ENCODE measurements around the gene RRP12.

RRP12 gene

DNA sequence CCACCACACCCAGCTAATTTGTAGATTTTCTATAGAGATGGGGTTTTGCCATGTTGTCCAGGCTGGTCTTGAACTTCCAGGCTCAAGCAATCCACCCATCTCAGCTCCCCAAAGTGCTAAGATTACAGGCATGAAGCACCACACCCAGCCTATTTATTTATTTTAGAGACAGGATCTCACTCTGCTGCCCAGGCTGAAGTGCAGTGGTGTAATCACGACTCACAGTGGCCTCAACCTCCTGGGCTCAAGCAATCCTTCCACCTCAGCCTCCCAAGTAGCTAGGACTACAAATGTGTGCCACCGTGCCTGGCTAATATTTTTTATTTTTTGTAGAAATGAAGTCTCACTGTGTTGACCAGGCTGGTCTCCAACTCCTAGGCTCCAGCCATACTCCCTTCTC lies 59.7 kb downstream of the RRP12 start:
- H3K9me3 ChIP-seq (ENCODE audit: insufficient read depth, low read length), result no peaks in the 10 kb centered on the region
- no peak for TF ChIP-seq SUZ12 (IDR thresholded peaks at IDR 0.05; ENCODE audit: extremely low read depth, insufficient read depth, insufficient read length)
- TF ChIP-seq YY1 (IDR thresholded peaks at IDR 0.05; ENCODE audit: insufficient read depth, insufficient read length), result no peak
- TF ChIP-seq ZNF274 (IDR thresholded peaks at IDR 0.05; ENCODE audit: low read depth, low read length), result no peak

DNA sequence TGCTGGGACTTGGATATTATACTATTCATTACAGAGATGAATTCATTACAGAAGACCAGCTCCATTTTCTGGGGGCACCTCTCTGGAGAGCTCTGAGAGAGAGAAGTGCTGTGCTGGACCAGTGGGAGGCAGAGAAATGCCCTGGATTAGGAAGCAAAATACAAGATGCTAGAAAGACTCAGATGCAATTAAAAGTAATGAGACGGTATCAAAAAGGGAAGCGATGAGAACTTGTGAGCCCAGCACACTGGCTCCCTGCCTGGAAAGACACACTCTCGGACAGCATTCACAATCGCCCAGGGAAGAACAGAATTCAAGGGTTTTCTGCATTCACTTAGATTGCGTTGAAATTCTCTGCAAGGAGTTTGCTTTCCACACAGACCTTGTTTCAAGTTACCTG lies 63.1 kb downstream of the RRP12 start:
- DNase-seq (ENCODE audit: low read depth, low spot score), result no peak
- H3K9ac ChIP-seq (ENCODE audit: insufficient read length, low read depth), result no peak overlapping the region

More for the DNA sequence above, 59.7 kb downstream of the RRP12 start:
- H3K4me1 ChIP-seq (ENCODE audit: insufficient read depth, insufficient read length), result no peaks in the 10 kb centered on the region
- H3K27me3 ChIP-seq (ENCODE audit: insufficient read depth, insufficient read length), result no peaks in the 10 kb centered on the region
- DNase-seq (ENCODE audit: low read depth, low spot score), result no peak
- no peaks in the 10 kb centered on the region for H3K36me3 ChIP-seq (ENCODE audit: insufficient read depth, insufficient read length, low read length)
- H3K9ac ChIP-seq (ENCODE audit: insufficient read length, low read depth), result no peak overlapping the region
- H3K4me3 ChIP-seq (ENCODE audit: insufficient read length, low read depth), result no peak overlapping the region

GRCh38 chr10:97336942-97337831 lies 64.0 kb downstream of the RRP12 start:
- no peak for TF ChIP-seq ZNF274 (IDR thresholded peaks at IDR 0.05; ENCODE audit: low read depth, low read length)
- TF ChIP-seq YY1 (IDR thresholded peaks at IDR 0.05; ENCODE audit: insufficient read depth, insufficient read length), result no peak
- TF ChIP-seq SUZ12 (IDR thresholded peaks at IDR 0.05; ENCODE audit: extremely low read depth, insufficient read depth, insufficient read length), result no peak
- Histone ChIP-seq H3K9ac (ENCODE audit: insufficient read length, low read depth) (no peak overlapping the region), H3K36me3 (ENCODE audit: insufficient read depth, insufficient read length, low read length) (no peaks in the 10 kb centered on the region), H3K4me3 (ENCODE audit: insufficient read length, low read depth) (peak overlapping the region; percentile 5), H3K9me3 (ENCODE audit: insufficient read depth, low read length) (no peaks in the 10 kb centered on the region), H3K4me1 (ENCODE audit: insufficient read depth, insufficient read length) (no peaks in the 10 kb centered on the region), H3K27me3 (ENCODE audit: insufficient read depth, insufficient read length) (no peaks in the 10 kb centered on the region)
- peak; percentile 92 for DNase-seq (ENCODE audit: low read depth, low spot score)

More for the DNA sequence above, 63.1 kb downstream of the RRP12 start:
- no peak for TF ChIP-seq SUZ12 (IDR thresholded peaks at IDR 0.05; ENCODE audit: extremely low read depth, insufficient read depth, insufficient read length)
- TF ChIP-seq YY1 (IDR thresholded peaks at IDR 0.05; ENCODE audit: insufficient read depth, insufficient read length), result no peak
- Histone ChIP-seq H3K27me3 (ENCODE audit: insufficient read depth, insufficient read length) (no peaks in the 10 kb centered on the region), H3K36me3 (ENCODE audit: insufficient read depth, insufficient read length, low read length) (no peaks in the 10 kb centered on the region), H3K4me1 (ENCODE audit: insufficient read depth, insufficient read length) (no peaks in the 10 kb centered on the region), H3K9me3 (ENCODE audit: insufficient read depth, low read length) (no peaks in the 10 kb centered on the region), H3K4me3 (ENCODE audit: insufficient read length, low read depth) (no peak overlapping the region)

DNA sequence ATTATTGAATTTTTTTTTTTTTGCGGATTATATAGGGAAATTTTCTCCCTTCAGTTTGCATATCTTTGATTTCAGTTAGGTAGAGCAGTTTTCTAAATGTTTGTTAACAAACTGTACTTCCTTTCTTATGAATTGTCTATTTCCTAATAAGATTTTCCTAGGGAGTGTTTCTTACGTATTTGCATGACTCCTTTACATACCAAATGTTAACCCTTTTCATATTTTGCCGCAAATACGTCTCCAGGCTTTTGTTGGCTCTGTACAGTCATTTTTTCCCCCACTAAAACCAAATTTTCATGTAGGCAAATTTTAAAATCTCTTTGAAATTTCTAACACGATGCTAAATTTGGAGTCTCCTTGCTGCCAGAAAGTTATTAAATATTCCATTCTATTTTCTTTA lies 64.7 kb downstream of the RRP12 start:
- DNase-seq (ENCODE audit: low read depth, low spot score), result no peak
- Histone ChIP-seq H3K4me1 (ENCODE audit: insufficient read depth, insufficient read length) (no peaks in the 10 kb centered on the region), H3K36me3 (ENCODE audit: insufficient read depth, insufficient read length, low read length) (no peaks in the 10 kb centered on the region), H3K9me3 (ENCODE audit: insufficient read depth, low read length) (no peaks in the 10 kb centered on the region), H3K4me3 (ENCODE audit: insufficient read length, low read depth) (no peak overlapping the region), H3K9ac (ENCODE audit: insufficient read length, low read depth) (no peak overlapping the region), H3K27me3 (ENCODE audit: insufficient read depth, insufficient read length) (no peaks in the 10 kb centered on the region)
- TF ChIP-seq ZNF274 (IDR thresholded peaks at IDR 0.05; ENCODE audit: low read depth, low read length), result no peak
- TF ChIP-seq YY1 (IDR thresholded peaks at IDR 0.05; ENCODE audit: insufficient read depth, insufficient read length), result no peak
- TF ChIP-seq SUZ12 (IDR thresholded peaks at IDR 0.05; ENCODE audit: extremely low read depth, insufficient read depth, insufficient read length), result no peak

GRCh38 chr10:97336006-97336405 lies 65.1 kb downstream of the RRP12 start:
- no peak overlapping the region for H3K9ac ChIP-seq (ENCODE audit: insufficient read length, low read depth)
- H3K4me3 ChIP-seq (ENCODE audit: insufficient read length, low read depth), result no peak overlapping the region
- H3K4me1 ChIP-seq (ENCODE audit: insufficient read depth, insufficient read length), result no peaks in the 10 kb centered on the region
- no peaks in the 10 kb centered on the region for H3K9me3 ChIP-seq (ENCODE audit: insufficient read depth, low read length)
- TF ChIP-seq ZNF274 (IDR thresholded peaks at IDR 0.05; ENCODE audit: low read depth, low read length) (no peak), YY1 (IDR thresholded peaks at IDR 0.05; ENCODE audit: insufficient read depth, insufficient read length) (no peak), SUZ12 (IDR thresholded peaks at IDR 0.05; ENCODE audit: extremely low read depth, insufficient read depth, insufficient read length) (no peak)
- no peaks in the 10 kb centered on the region for H3K27me3 ChIP-seq (ENCODE audit: insufficient read depth, insufficient read length)
- H3K36me3 ChIP-seq (ENCODE audit: insufficient read depth, insufficient read length, low read length), result no peaks in the 10 kb centered on the region
- no peak for DNase-seq (ENCODE audit: low read depth, low spot score)

DNA sequence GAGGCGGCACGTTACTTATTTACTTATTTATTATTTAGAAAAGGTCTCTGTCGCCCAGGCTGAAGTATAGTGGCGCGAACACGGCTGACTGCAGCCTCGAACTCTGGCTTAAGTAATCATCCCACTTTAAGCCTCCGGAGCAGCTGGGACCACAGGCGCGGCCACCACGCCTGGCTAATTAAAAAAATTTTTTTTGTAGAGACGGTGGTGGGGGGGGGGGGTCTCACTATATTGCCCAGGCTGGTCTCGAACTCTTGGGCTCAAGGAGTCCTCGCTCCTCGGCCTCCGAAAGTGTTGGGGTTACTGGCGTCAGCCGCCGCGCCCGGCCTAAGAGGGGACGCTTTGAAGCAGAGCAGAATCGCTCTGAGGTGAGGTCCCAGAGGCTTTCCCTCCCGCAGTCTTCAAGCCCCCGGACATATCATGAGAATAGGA lies 65.9 kb downstream of the RRP12 start:
- Histone ChIP-seq H3K4me3 (ENCODE audit: insufficient read length, low read depth) (peak overlapping the region; percentile 42), H3K27me3 (ENCODE audit: insufficient read depth, insufficient read length) (no peaks in the 10 kb centered on the region), H3K9me3 (ENCODE audit: insufficient read depth, low read length) (no peaks in the 10 kb centered on the region), H3K36me3 (ENCODE audit: insufficient read depth, insufficient read length, low read length) (no peaks in the 10 kb centered on the region), H3K9ac (ENCODE audit: insufficient read length, low read depth) (peak overlapping the region; percentile 23), H3K4me1 (ENCODE audit: insufficient read depth, insufficient read length) (no peaks in the 10 kb centered on the region)
- TF ChIP-seq SUZ12 (IDR thresholded peaks at IDR 0.05; ENCODE audit: extremely low read depth, insufficient read depth, insufficient read length) (no peak), YY1 (IDR thresholded peaks at IDR 0.05; ENCODE audit: insufficient read depth, insufficient read length) (no peak), ZNF274 (IDR thresholded peaks at IDR 0.05; ENCODE audit: low read depth, low read length) (no peak)
- DNase-seq (ENCODE audit: low read depth, low spot score), result no peak

DNA sequence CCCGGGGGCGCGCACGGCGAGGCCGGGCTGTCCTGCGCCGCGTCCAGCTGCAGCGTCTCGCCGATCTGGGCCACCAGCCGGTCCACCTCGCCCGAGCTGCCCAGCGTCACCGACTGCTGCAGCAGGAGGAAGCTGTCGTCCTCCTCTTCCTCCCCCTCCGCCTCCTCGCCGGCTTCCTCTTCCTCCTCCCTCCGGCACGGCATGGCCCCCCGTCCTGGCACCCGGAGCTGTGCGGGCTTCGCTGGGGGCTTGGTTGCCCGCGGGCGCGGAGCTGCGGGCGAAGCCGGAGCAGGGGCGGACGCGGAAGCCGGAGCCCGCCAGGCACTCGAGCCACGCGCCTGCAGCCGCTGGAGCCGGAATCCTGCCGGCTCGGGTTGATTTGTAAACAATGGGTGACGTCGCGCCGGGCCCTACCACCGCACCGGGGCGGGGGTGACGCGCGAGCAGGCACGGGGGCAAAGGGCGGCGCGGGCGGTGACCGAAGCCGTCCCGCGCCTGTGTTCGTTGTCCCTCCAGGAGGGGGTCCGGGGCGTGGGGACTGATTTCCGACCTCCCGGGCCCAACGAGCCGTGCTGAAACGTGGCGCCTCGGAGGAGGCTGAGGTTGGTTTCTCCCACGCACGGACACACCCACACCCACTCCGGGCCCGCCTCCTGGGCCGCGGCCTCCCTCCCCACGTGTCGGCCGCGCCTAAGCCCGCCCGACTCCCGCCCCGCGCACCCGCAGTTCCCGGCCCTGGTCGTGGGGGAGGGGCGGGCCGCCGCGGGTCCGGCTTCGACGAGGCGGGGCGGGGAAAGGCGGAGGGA lies 66.6 kb downstream of the RRP12 start, which contains the start of gene FRAT2:
Gene FRAT2 (minus strand): TSS at position 360 of the 806 bp plus-strand sequence. CDS start 157 bp downstream, at position 203.
- TF ChIP-seq SUZ12 (IDR thresholded peaks at IDR 0.05; ENCODE audit: extremely low read depth, insufficient read depth, insufficient read length) (no peak), ZNF274 (IDR thresholded peaks at IDR 0.05; ENCODE audit: low read depth, low read length) (no peak), YY1 (IDR thresholded peaks at IDR 0.05; ENCODE audit: insufficient read depth, insufficient read length) (no peak)
- H3K9ac ChIP-seq (ENCODE audit: insufficient read length, low read depth), result peak within 1 kb of the TSS; percentile 96
- H3K36me3 ChIP-seq (ENCODE audit: insufficient read depth, insufficient read length, low read length), result no peaks in the 10 kb centered on the region
- no peaks in the 10 kb centered on the region for H3K9me3 ChIP-seq (ENCODE audit: insufficient read depth, low read length)
- peak; percentile 66 for DNase-seq (ENCODE audit: low read depth, low spot score)
- no peaks in the 10 kb centered on the region for H3K4me1 ChIP-seq (ENCODE audit: insufficient read depth, insufficient read length)
- peak within 1 kb of the TSS; percentile 88 for H3K4me3 ChIP-seq (ENCODE audit: insufficient read length, low read depth)
- no peaks in the 10 kb centered on the region for H3K27me3 ChIP-seq (ENCODE audit: insufficient read depth, insufficient read length)

Measured in NT2/D1 (cell line).